GM12892 (cell line): ENCODE results near the gene APLF.

Experiments
- POLR2A ChIP-seq: IDR thresholded peaks from 2 replicates; pipeline ENCODE4 v1.6.1; 2011; ENCODE audit warnings: low read depth, low read length, control low read depth
- POLR2AphosphoS5 ChIP-seq: IDR thresholded peaks from 2 replicates; pipeline ENCODE4 v1.6.1; 2011; ENCODE audit warnings: low read depth, low read length, control low read depth

DNA sequence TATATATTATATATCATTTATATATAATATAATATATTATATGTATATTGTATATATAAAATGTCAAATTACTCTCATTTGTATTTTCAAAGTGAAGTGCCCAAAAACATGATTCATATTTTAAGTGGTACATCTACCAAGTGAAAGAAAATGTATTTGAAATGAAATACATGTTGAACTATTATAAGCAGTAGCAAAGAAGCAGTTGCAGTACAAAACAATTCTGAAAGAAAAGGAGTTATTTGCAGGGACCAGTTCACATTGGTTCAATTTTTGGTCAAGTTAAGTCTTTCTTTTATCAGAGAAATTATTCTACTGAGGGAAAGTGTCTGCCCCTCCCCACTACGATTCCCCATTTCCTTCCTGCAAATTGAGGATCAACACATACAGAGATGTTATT is 51.9 kb downstream of the APLF start:
- TF ChIP-seq POLR2A = no peak
- TF ChIP-seq POLR2AphosphoS5 = no peak
